ENCODE results near the gene BTBD9. TPM values are rescaled to one million over a fixed set of nuclear protein-coding genes. Genes with fewer than 3 reads are reported as not detected.

The BTBD9 gene
- total and polyA plus RNA-seq, 3 donors from 2014 or later = 11.4 to 32.8 (median 29.5) TPM

DNA sequence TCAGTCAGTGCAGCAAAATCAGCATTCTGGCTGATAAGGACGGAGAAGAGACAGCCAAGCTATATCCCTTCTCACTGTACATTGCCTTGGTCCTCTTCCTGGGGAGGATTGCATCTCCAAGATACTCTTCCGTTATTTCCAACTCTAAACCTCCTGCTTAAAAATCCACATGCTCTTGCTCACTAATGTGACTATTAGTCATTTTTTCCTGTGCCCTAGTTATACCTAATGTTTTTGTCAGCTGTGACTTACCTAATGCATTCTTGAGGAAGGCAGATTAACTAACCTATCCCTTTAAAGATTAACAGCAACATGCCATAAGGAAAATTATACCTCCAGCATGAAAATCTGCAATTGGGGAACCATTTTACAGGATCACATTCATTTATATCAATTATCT lies 317.6 kb downstream of the BTBD9 start:
- H3K4me1 ChIP-seq = no peaks in the 10 kb centered on the region
- no peak for DNase-seq
- no peaks in the 10 kb centered on the region for H3K36me3 ChIP-seq (ENCODE audit: low read depth, missing control alignments)
- intact Hi-C loops (cut with DNase I; ENCODE audit: low total_unique reads) = no loop called here
- H3K27me3 ChIP-seq = no peaks in the 10 kb centered on the region
- H3K4me3 ChIP-seq = no peak overlapping the region
- WGBS, 2 donors = 86 to 88% methylated on average over 2 of the region's 2 CpGs
- no peaks in the 10 kb centered on the region for H3K9me3 ChIP-seq
- no peak overlapping the region for H3K27ac ChIP-seq
- TF ChIP-seq, protein P1, sequence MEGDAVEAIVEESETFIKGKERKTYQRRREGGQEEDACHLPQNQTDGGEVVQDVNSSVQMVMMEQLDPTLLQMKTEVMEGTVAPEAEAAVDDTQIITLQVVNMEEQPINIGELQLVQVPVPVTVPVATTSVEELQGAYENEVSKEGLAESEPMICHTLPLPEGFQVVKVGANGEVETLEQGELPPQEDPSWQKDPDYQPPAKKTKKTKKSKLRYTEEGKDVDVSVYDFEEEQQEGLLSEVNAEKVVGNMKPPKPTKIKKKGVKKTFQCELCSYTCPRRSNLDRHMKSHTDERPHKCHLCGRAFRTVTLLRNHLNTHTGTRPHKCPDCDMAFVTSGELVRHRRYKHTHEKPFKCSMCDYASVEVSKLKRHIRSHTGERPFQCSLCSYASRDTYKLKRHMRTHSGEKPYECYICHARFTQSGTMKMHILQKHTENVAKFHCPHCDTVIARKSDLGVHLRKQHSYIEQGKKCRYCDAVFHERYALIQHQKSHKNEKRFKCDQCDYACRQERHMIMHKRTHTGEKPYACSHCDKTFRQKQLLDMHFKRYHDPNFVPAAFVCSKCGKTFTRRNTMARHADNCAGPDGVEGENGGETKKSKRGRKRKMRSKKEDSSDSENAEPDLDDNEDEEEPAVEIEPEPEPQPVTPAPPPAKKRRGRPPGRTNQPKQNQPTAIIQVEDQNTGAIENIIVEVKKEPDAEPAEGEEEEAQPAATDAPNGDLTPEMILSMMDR (IDR thresholded peaks at IDR 0.05) = no peak
- no peak for TF ChIP-seq POLR2A (IDR thresholded peaks at IDR 0.05)

GRCh38 chr6:38320843-38321242 lies 318.9 kb downstream of the BTBD9 start:
- Histone ChIP-seq H3K4me1 (no peaks in the 10 kb centered on the region), H3K27me3 (no peaks in the 10 kb centered on the region), H3K27ac (no peak overlapping the region), H3K9me3 (no peaks in the 10 kb centered on the region), H3K4me3 (no peak overlapping the region), H3K36me3 (ENCODE audit: low read depth, missing control alignments) (no peaks in the 10 kb centered on the region)
- no peak for DNase-seq
- TF ChIP-seq, protein P1 (IDR thresholded peaks at IDR 0.05) = no peak
- no peak for TF ChIP-seq POLR2A (IDR thresholded peaks at IDR 0.05)
- intact Hi-C loops (cut with DNase I; ENCODE audit: low total_unique reads) = no loop called here
- 82 to 95% methylated on average over 6 of the region's 6 CpGs for WGBS, 2 donors

- 83 to 86% methylated on average over 3 of the region's 3 CpGs for WGBS, 2 donors
- Histone ChIP-seq H3K9me3 (no peaks in the 10 kb centered on the region), H3K4me1 (no peaks in the 10 kb centered on the region), H3K27ac (no peak overlapping the region), H3K36me3 (ENCODE audit: low read depth, missing control alignments) (no peaks in the 10 kb centered on the region), H3K27me3 (no peaks in the 10 kb centered on the region), H3K4me3 (no peak overlapping the region)
- intact Hi-C loops (cut with DNase I; ENCODE audit: low total_unique reads) = no loop called here
- no peak for DNase-seq
- no peak for TF ChIP-seq POLR2A (IDR thresholded peaks at IDR 0.05)
- TF ChIP-seq, protein P1 (IDR thresholded peaks at IDR 0.05) = no peak
Measured at GRCh38 chr6:38320358-38320757, 319.4 kb downstream of the BTBD9 start.

DNA sequence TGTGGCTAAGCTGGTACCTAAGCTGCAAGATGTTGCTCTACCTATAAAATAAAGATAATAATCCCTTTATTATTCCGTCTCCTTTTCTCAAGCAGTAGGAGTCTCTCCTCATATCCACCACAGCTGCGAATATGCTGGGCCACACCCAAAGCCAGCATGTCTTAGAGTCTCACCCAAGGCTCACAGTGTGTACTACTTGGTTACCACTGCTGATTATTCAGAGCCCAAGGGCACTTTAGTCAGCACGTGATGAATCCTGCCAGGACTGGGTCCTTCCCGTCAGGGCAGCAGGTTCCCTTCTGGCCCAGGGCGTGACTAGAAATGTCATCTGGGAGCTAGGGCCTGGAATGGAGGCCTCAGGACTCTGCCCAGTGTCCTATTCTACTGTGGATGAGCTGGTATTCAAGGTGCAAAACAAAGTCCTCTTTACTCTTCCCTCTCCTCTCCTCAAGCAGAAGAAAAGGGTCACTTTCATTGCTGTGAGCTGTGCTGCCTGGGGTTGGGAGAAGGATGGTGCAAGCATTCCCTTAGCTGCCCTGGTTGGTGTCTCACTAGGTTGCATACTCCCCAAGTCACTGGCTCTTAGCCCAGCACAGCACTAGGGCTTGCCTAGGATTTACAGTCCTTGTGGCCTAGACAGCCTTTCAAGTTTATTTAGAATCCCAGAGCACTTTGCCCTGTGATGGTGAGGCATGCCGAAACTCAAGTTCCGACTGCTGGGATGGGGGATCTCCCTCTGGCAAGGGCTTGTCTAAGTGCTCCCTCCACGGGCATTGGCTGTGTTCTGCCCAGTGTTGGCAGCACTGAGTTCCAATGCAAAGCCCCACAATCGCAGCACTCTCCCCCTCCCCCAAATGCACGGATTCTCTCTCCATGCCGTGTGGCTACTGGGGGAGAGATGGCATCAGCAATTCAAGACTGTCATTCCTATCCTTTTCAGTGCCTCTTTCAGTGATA lies 320.2 kb downstream of the BTBD9 start:
- no peaks in the 10 kb centered on the region for H3K36me3 ChIP-seq (ENCODE audit: low read depth, missing control alignments)
- no peaks in the 10 kb centered on the region for H3K4me1 ChIP-seq
- intact Hi-C loops (cut with DNase I; ENCODE audit: low total_unique reads) = no loop called here
- 84 to 89% methylated on average over 8 to 11 of the region's 11 CpGs for WGBS, 2 donors
- no peak for DNase-seq
- H3K4me3 ChIP-seq = no peak overlapping the region
- H3K27me3 ChIP-seq = no peaks in the 10 kb centered on the region
- no peak overlapping the region for H3K27ac ChIP-seq
- TF ChIP-seq POLR2A (IDR thresholded peaks at IDR 0.05) = no peak
- TF ChIP-seq, protein P1 (IDR thresholded peaks at IDR 0.05) = no peak
- H3K9me3 ChIP-seq = no peaks in the 10 kb centered on the region
